Type B pancreatic cell (in vitro differentiated cells): ENCODE results near the gene LYPD4. TPM values are rescaled to one million over a fixed set of nuclear protein-coding genes. Genes with fewer than 3 reads are reported as not detected.

Experiments
- DNase-seq: peaks from one replicate; pipeline ENCODE4 v3.0.0; 2021; ENCODE audit warnings: mixed read lengths; ENCODE audit not compliant: unreplicated experiment; ENCODE audit errors: extremely low spot score
- H3K27ac Mint-ChIP-seq: 2 replicates; pipeline ENCODE4 v1.8.0; 2021; ENCODE audit warnings: mild to moderate bottlenecking, mixed read lengths
- H3K27me3 Mint-ChIP-seq: 2 replicates; pipeline ENCODE4 v1.8.0; 2021; ENCODE audit warnings: mixed read lengths
- H3K36me3 Mint-ChIP-seq: 2 replicates; pipeline ENCODE4 v1.8.0; 2021; ENCODE audit warnings: mixed read lengths
- H3K4me1 Mint-ChIP-seq: one replicate; pipeline ENCODE4 v1.8.0; 2021; ENCODE audit warnings: mixed read lengths; ENCODE audit not compliant: unreplicated experiment
- H3K4me3 Mint-ChIP-seq: 2 replicates; pipeline ENCODE4 v1.8.0; 2021; ENCODE audit warnings: mild to moderate bottlenecking, mixed read lengths
- H3K9me3 Mint-ChIP-seq: 2 replicates; pipeline ENCODE4 v1.8.0; 2021; ENCODE audit warnings: mixed read lengths
- CTCF ChIP-seq: fragments of 200-600 bp; sonication (generic); conservative IDR thresholded peaks from 2 replicates; pipeline ENCODE4 v1.5.0; 2021; ENCODE audit warnings: antibody characterized with exemption, mild to moderate bottlenecking
- total RNA-seq: library from RNA; stranded (reverse); gene quantifications from 2 replicates; pipeline ENCODE4 v1.2.1, GENCODE V29; 2021; ENCODE audit warnings: low replicate concordance

LYPD4 gene
- total RNA-seq, 1 donor from 2014 or later, result not detected

GRCh38 chr19:41888926-41889325, 44.4 kb upstream of the LYPD4 start:
- H3K4me3 Mint-ChIP-seq, result no peak overlapping the region
- TF ChIP-seq CTCF, result no peak
- H3K4me1 Mint-ChIP-seq, result peaks cover 15% of the 10 kb centered on the region
- peaks cover 1% of the 10 kb centered on the region for H3K27me3 Mint-ChIP-seq
- DNase-seq, result no peak
- no peak overlapping the region for H3K27ac Mint-ChIP-seq
- H3K36me3 Mint-ChIP-seq, result peaks cover 3% of the 10 kb centered on the region
- H3K9me3 Mint-ChIP-seq, result no peaks in the 10 kb centered on the region

GRCh38 chr19:41887711-41888382, 43.4 kb upstream of the LYPD4 start:
- no peak overlapping the region for H3K4me3 Mint-ChIP-seq
- H3K27ac Mint-ChIP-seq, result peak overlapping the region; percentile 32
- no peak for DNase-seq
- peaks cover 3% of the 10 kb centered on the region for H3K36me3 Mint-ChIP-seq
- TF ChIP-seq CTCF, result no peak
- H3K4me1 Mint-ChIP-seq, result peaks cover 15% of the 10 kb centered on the region
- no peaks in the 10 kb centered on the region for H3K9me3 Mint-ChIP-seq
- H3K27me3 Mint-ChIP-seq, result peaks cover 6% of the 10 kb centered on the region

DNA sequence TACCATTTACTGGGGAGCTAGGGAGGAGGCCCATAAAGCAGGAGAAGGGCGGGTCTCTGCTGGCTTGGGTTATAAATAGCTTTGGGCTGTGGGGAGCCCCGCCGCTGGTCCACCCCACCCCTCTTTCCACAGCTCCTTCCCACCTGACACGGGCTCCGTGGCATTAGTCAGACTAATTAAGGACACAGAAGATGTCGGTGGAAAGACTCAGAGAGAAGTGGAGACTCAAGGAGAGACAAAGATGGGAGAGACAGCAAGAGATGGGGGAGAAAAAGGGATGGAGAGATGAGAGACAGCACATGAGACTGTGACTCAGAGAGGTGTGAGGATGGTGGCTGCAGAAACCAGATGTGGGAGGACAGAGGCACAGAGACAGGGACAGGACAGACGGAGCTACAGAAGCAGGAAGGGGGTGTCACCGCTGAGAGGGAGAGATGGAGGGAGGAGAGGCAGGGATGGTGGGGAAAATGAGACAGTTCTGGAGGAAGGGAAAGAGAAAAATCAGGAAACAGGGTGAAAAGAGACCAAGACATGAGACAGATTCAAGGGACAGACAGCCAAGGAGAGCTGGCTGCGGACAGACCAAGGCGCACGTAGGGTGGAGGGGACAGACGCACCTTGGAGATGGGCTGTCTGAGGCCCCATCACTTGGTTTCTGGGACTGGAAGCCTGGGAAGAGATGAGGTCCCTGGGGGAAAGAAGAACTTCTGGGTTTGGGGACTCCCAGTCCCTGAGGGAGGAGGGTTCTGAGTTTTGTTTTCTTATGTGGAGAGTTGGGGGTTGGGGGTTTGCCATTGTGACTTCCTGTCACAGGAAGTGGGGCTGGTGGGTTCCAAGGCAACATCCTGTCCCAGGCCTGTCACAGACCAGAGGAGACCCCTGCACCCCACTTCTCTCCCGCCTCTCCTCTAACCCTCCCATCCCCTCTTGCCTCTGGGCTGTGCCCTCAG, 42.6 kb upstream of the LYPD4 start:
- no peak for DNase-seq
- H3K36me3 Mint-ChIP-seq, result peaks cover 3% of the 10 kb centered on the region

GRCh38 chr19:41883821-41884733, 39.6 kb upstream of the LYPD4 start:
- Mint-ChIP-seq H3K36me3 (no peaks in the 10 kb centered on the region), H3K27ac (peak overlapping the region; percentile 90), H3K27me3 (peaks cover 30% of the 10 kb centered on the region), H3K4me1 (peaks cover 22% of the 10 kb centered on the region), H3K9me3 (no peaks in the 10 kb centered on the region), H3K4me3 (peak overlapping the region; percentile 97)
- peak; percentile 96 for DNase-seq
- peak; percentile 22 for TF ChIP-seq CTCF

More for the DNA sequence above, 42.6 kb upstream of the LYPD4 start:
- H3K4me3 Mint-ChIP-seq, result no peak overlapping the region
- H3K27ac Mint-ChIP-seq, result no peak overlapping the region
- peaks cover 21% of the 10 kb centered on the region for H3K4me1 Mint-ChIP-seq
- H3K9me3 Mint-ChIP-seq, result no peaks in the 10 kb centered on the region
- peaks cover 14% of the 10 kb centered on the region for H3K27me3 Mint-ChIP-seq
- TF ChIP-seq CTCF, result no peak

- peak overlapping the region; percentile 90 for H3K27ac Mint-ChIP-seq
- H3K27me3 Mint-ChIP-seq, result peaks cover 30% of the 10 kb centered on the region
- no peak for TF ChIP-seq CTCF
- H3K4me3 Mint-ChIP-seq, result peak overlapping the region; percentile 97
- H3K4me1 Mint-ChIP-seq, result peaks cover 22% of the 10 kb centered on the region
- no peak for DNase-seq
- H3K9me3 Mint-ChIP-seq, result no peaks in the 10 kb centered on the region
- no peaks in the 10 kb centered on the region for H3K36me3 Mint-ChIP-seq
These were observed 39.0 kb upstream of the LYPD4 start for GRCh38 chr19:41883463-41883820.
